Measurements from ENCODE around the gene MAPKBP1. TPM values are rescaled to one million over a fixed set of nuclear protein-coding genes. Genes with fewer than 3 reads are reported as not detected.

Gene MAPKBP1
- total and polyA plus RNA-seq, 9 donors = 10.6 to 46.9 (median 38.9) TPM

GRCh38 chr15:41847981-41848380 lies 73.7 kb downstream of the MAPKBP1 start:
- H3K9me3 ChIP-seq = no peaks in the 10 kb centered on the region
- intact Hi-C loops (cut with DNase I) = loop anchor here in 1 of 4 donors (10.0 kb wide), 1 partner anchor 787 kb away; no protein-coding TSS in a partner anchor
- peaks cover 3% of the 10 kb centered on the region for H3K4me1 ChIP-seq (ENCODE audit: insufficient read depth)
- H3K4me3 ChIP-seq = no peak overlapping the region
- WGBS, 3 donors = 93 to 94% (median 93%) methylated on average over 8 to 9 of the region's 9 CpGs
- no peak for DNase-seq
- no peaks in the 10 kb centered on the region for H3K36me3 ChIP-seq
- no peak for TF ChIP-seq POLR2A (IDR thresholded peaks at IDR 0.05)
- TF ChIP-seq EP300 (IDR thresholded peaks at IDR 0.05) = no peak
- no peak overlapping the region for H3K27ac ChIP-seq
- H3K27me3 ChIP-seq = no peaks in the 10 kb centered on the region

DNA sequence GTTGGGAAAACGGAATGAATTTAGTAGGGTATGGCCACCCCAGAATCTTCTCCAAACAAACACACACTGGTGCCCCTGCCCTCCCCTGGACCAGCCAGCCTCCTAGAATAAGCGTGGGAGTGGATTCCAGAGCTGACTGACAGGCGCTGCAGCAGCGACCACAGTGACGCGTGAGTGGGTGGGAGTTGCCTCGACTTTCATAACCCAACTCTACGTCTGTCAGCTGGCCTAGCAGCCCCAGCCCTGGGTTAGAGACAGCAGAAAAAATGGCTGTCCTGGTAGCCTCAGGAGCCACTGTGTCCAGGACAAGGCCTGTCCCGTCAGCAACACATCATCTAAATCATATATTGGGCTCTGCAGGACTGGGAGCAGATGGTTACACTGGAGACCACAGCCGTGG lies 74.3 kb downstream of the MAPKBP1 start:
- Histone ChIP-seq H3K27ac (no peak overlapping the region), H3K4me1 (ENCODE audit: insufficient read depth) (peaks cover 3% of the 10 kb centered on the region), H3K36me3 (no peaks in the 10 kb centered on the region), H3K9me3 (no peaks in the 10 kb centered on the region), H3K4me3 (no peak overlapping the region), H3K27me3 (no peaks in the 10 kb centered on the region)
- TF ChIP-seq, protein P1, sequence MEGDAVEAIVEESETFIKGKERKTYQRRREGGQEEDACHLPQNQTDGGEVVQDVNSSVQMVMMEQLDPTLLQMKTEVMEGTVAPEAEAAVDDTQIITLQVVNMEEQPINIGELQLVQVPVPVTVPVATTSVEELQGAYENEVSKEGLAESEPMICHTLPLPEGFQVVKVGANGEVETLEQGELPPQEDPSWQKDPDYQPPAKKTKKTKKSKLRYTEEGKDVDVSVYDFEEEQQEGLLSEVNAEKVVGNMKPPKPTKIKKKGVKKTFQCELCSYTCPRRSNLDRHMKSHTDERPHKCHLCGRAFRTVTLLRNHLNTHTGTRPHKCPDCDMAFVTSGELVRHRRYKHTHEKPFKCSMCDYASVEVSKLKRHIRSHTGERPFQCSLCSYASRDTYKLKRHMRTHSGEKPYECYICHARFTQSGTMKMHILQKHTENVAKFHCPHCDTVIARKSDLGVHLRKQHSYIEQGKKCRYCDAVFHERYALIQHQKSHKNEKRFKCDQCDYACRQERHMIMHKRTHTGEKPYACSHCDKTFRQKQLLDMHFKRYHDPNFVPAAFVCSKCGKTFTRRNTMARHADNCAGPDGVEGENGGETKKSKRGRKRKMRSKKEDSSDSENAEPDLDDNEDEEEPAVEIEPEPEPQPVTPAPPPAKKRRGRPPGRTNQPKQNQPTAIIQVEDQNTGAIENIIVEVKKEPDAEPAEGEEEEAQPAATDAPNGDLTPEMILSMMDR (IDR thresholded peaks at IDR 0.05) = no peak
- no peak for TF ChIP-seq POLR2A (IDR thresholded peaks at IDR 0.05)
- no peak for TF ChIP-seq EP300 (IDR thresholded peaks at IDR 0.05)
- no peak for DNase-seq
- 51 to 66% (median 57%) methylated on average over 10 of the region's 10 CpGs for WGBS, 3 donors
- intact Hi-C loops (cut with DNase I) = loop anchor here in 1 of 4 donors (10.0 kb wide), 1 partner anchor 786 kb away; no protein-coding TSS in a partner anchor

GRCh38 chr15:41849204-41849603 lies 74.9 kb downstream of the MAPKBP1 start:
- 69 to 78% (median 70%) methylated on average over 6 of the region's 6 CpGs for WGBS, 3 donors
- intact Hi-C loops (cut with DNase I) = loop anchor here in 1 of 4 donors (10.0 kb wide), 1 partner anchor 786 kb away; no protein-coding TSS in a partner anchor
- Histone ChIP-seq H3K4me3 (no peak overlapping the region), H3K4me1 (ENCODE audit: insufficient read depth) (peaks cover 3% of the 10 kb centered on the region), H3K27ac (no peak overlapping the region), H3K9me3 (no peaks in the 10 kb centered on the region), H3K36me3 (no peaks in the 10 kb centered on the region), H3K27me3 (no peaks in the 10 kb centered on the region)
- no peak for DNase-seq
- TF ChIP-seq POLR2A (IDR thresholded peaks at IDR 0.05) = no peak
- TF ChIP-seq EP300 (IDR thresholded peaks at IDR 0.05) = no peak
- TF ChIP-seq, protein P1 (IDR thresholded peaks at IDR 0.05) = no peak

- TF ChIP-seq EP300 (IDR thresholded peaks at IDR 0.05) (no peak), POLR2A (IDR thresholded peaks at IDR 0.05) (no peak)
- TF ChIP-seq, protein P1 (IDR thresholded peaks at IDR 0.05) = no peak
- H3K36me3 ChIP-seq = no peaks in the 10 kb centered on the region
- DNase-seq = no peak
- no peak overlapping the region for H3K4me3 ChIP-seq
- H3K9me3 ChIP-seq = no peaks in the 10 kb centered on the region
- WGBS, 3 donors = 51 to 60% (median 60%) methylated on average over 8 of the region's 8 CpGs
- no peak overlapping the region for H3K27ac ChIP-seq
- H3K27me3 ChIP-seq = no peaks in the 10 kb centered on the region
- intact Hi-C loops (cut with DNase I) = loop anchor here in 1 of 4 donors (10.0 kb wide), 1 partner anchor 785 kb away; no protein-coding TSS in a partner anchor
- H3K4me1 ChIP-seq (ENCODE audit: insufficient read depth) = peaks cover 3% of the 10 kb centered on the region
Observed at GRCh38 chr15:41849861-41850260, 75.6 kb downstream of the MAPKBP1 start.

GRCh38 chr15:41850482-41851166 lies 76.3 kb downstream of the MAPKBP1 start:
- intact Hi-C loops (cut with DNase I) = no loop called here
- DNase-seq = no peak
- WGBS, 3 donors = 51 to 62% (median 56%) methylated on average over 16 of the region's 16 CpGs

More at GRCh38 chr15:41850482-41851166, 76.3 kb downstream of the MAPKBP1 start:
- no peaks in the 10 kb centered on the region for H3K27me3 ChIP-seq
- no peak for TF ChIP-seq POLR2A (IDR thresholded peaks at IDR 0.05)
- TF ChIP-seq, protein P1 (IDR thresholded peaks at IDR 0.05) = no peak
- TF ChIP-seq EP300 (IDR thresholded peaks at IDR 0.05) = no peak
- peaks cover 3% of the 10 kb centered on the region for H3K4me1 ChIP-seq (ENCODE audit: insufficient read depth)
- H3K36me3 ChIP-seq = no peaks in the 10 kb centered on the region
- H3K9me3 ChIP-seq = no peaks in the 10 kb centered on the region
- H3K4me3 ChIP-seq = no peak overlapping the region
- H3K27ac ChIP-seq = no peak overlapping the region
